GM12891 (cell line): ENCODE data around the gene PRRC1.
"Not testable (repeated sequence)": the region's sequence is repeated elsewhere in the genome, so short reads cannot be mapped to it uniquely, and the experiment has no call there.

Source experiments
- PAX5 ChIP-seq: IDR thresholded peaks from 2 replicates; pipeline ENCODE4 v1.6.1; 2011; ENCODE audit warnings: low read length, moderate library complexity, mild to moderate bottlenecking; ENCODE audit not compliant: insufficient read depth, severe bottlenecking
- POLR2A ChIP-seq: IDR thresholded peaks from 2 replicates; pipeline ENCODE4 v1.6.1; 2011; ENCODE audit warnings: low read depth, low read length, control low read depth
- POLR2AphosphoS5 ChIP-seq: IDR thresholded peaks from 2 replicates; pipeline ENCODE4 v1.6.1; 2011; ENCODE audit warnings: low read depth, low read length, control low read depth
- POU2F2 ChIP-seq: IDR thresholded peaks from 2 replicates; pipeline ENCODE4 v1.6.1; 2011; ENCODE audit warnings: low read depth, mild to moderate bottlenecking, control low read depth, low read length, moderate library complexity
- SPI1 ChIP-seq: IDR thresholded peaks from 2 replicates; pipeline ENCODE4 v1.6.1; 2011; ENCODE audit warnings: low read depth, low read length, control low read depth
- TAF1 ChIP-seq: IDR thresholded peaks from 2 replicates; pipeline ENCODE4 v1.6.1; 2011; ENCODE audit warnings: low read depth, low read length, control low read depth

GRCh38 chr5:127569471-127569870 is 52.0 kb downstream of the PRRC1 start:
- TF ChIP-seq POLR2A, TAF1, POLR2AphosphoS5, POU2F2, PAX5, SPI1: not testable (repeated sequence)
